Naive thymus-derived CD4-positive, alpha-beta T cell (primary cell): ENCODE results near the gene MESP2. TPM values are rescaled to one million over a fixed set of nuclear protein-coding genes. Genes with fewer than 3 reads are reported as not detected.
A peak's percentile ranks its signal among the peaks of the same experiment; 100 is the strongest.

Experiments
- ATAC-seq: fragments of 150-1000 bp; cut with Tn5 transposase; 2 replicates; pipeline ENCODE4 v1.10.0; 2021; ENCODE audit warnings: mild to moderate bottlenecking, moderate library complexity
- CTCF ChIA-PET: fragments of 350-600 bp; sonication (Branson Sonifier 250); formaldehyde crosslinking; loops from one replicate; lab custom pipeline; 2021; ENCODE audit warnings: antibody characterized with exemption; lab: Charles Lee
- POLR2A ChIA-PET: fragments of 350-600 bp; sonication (Branson Sonifier 250); formaldehyde crosslinking; loops from one replicate; lab custom pipeline; 2021; ENCODE audit warnings: antibody characterized with exemption, inconsistent platforms; lab: Charles Lee
- DNase-seq, 9 donors: peaks; one replicate each; pipeline versions ENCODE4 v3.0.0 to v3.0.0-alpha.2; 2020 to 2022; ENCODE audit warnings: mixed read lengths in 1 of 9
- H3K27ac ChIP-seq: one replicate; pipeline ENCODE4 v1.7.0; 2013; ENCODE audit warnings: mild to moderate bottlenecking, low read depth, low read length, moderate library complexity
- H3K27me3 ChIP-seq, 2 donors: one replicate each; pipeline ENCODE4 v1.7.0; 2013; ENCODE audit warnings: low read length in 2 of 2, mild to moderate bottlenecking in 2 of 2, moderate library complexity in 2 of 2; ENCODE audit not compliant: control insufficient read depth in 2 of 2, insufficient read depth in 2 of 2
- H3K36me3 ChIP-seq, 3 experiments: 1 replicate in 2 of 3; 2 replicates in 1 of 3; pipeline ENCODE4 v1.7.0; 2013; ENCODE audit warnings: low read length in 3 of 3, mild to moderate bottlenecking in 3 of 3, moderate library complexity in 1 of 3; ENCODE audit not compliant: insufficient read depth in 3 of 3, control insufficient read depth in 2 of 3
- H3K4me1 ChIP-seq, 2 donors: one replicate each; pipeline ENCODE4 v1.7.0; 2013; ENCODE audit warnings: low read length in 2 of 2, mild to moderate bottlenecking in 2 of 2, moderate library complexity in 1 of 2; ENCODE audit not compliant: control insufficient read depth in 2 of 2, insufficient read depth in 2 of 2
- H3K4me3 ChIP-seq: 2 replicates; pipeline ENCODE4 v1.7.0; 2013; ENCODE audit warnings: mild to moderate bottlenecking, low read length
- H3K9me3 ChIP-seq, 3 experiments: 1 replicate in 2 of 3; 2 replicates in 1 of 3; pipeline ENCODE4 v1.7.0; 2013; ENCODE audit warnings: low read length in 3 of 3; ENCODE audit not compliant: control insufficient read depth in 2 of 3
- H3K27ac Mint-ChIP-seq, 9 donors: one replicate each; pipeline ENCODE4 v1.8.0; 2020 to 2022; ENCODE audit warnings: mixed read lengths in 9 of 9, mild to moderate bottlenecking in 8 of 9, moderate library complexity in 5 of 9, inconsistent platforms in 2 of 9
- H3K27me3 Mint-ChIP-seq, 5 donors: one replicate each; pipeline ENCODE4 v1.8.0; 2021 to 2022; ENCODE audit warnings: mixed read lengths in 5 of 5, mild to moderate bottlenecking in 1 of 5
- H3K36me3 Mint-ChIP-seq, 5 donors: one replicate each; pipeline ENCODE4 v1.8.0; 2020 to 2022; ENCODE audit warnings: mixed read lengths in 5 of 5, mild to moderate bottlenecking in 3 of 5, inconsistent platforms in 1 of 5
- H3K4me1 Mint-ChIP-seq, 7 donors: one replicate each; pipeline ENCODE4 v1.8.0; 2020 to 2022; ENCODE audit warnings: mixed read lengths in 7 of 7, mild to moderate bottlenecking in 3 of 7, inconsistent platforms in 1 of 7
- H3K4me3 Mint-ChIP-seq, 10 donors: one replicate each; pipeline ENCODE4 v1.8.0; 2020 to 2022; ENCODE audit warnings: mild to moderate bottlenecking in 10 of 10, mixed read lengths in 10 of 10, moderate library complexity in 6 of 10, inconsistent platforms in 2 of 10
- H3K9me3 Mint-ChIP-seq, 11 donors: one replicate each; pipeline ENCODE4 v1.8.0; 2020 to 2022; ENCODE audit warnings: mixed read lengths in 11 of 11, mild to moderate bottlenecking in 4 of 11, inconsistent platforms in 1 of 11, moderate library complexity in 1 of 11
- intact Hi-C, 2 donors: fragments of 100-400 bp; cut with micrococcal nuclease; formaldehyde crosslinking; loops; one replicate each; pipeline ENCODE4 v1.15.1; 2023
- polyA plus RNA-seq, 2 donors: library from polyadenylated mRNA; unstranded; fragments of 300-500 nt; fragmentation: Illumina TruSeq; gene quantifications; one replicate each; pipeline ENCODE4 v1.2.3, GENCODE V29; 2021
- total RNA-seq, 6 experiments: library from RNA in 5 of 6; stranded (reverse) in 5 of 6; gene quantifications; 1 replicate in 5 of 6; 2 replicates in 1 of 6; pipeline ENCODE4 v1.2.3 and lab custom pipeline; 2021 to 2026

Gene MESP2
- total and polyA plus RNA-seq, 7 experiments from 2014 or later = not detected

DNA sequence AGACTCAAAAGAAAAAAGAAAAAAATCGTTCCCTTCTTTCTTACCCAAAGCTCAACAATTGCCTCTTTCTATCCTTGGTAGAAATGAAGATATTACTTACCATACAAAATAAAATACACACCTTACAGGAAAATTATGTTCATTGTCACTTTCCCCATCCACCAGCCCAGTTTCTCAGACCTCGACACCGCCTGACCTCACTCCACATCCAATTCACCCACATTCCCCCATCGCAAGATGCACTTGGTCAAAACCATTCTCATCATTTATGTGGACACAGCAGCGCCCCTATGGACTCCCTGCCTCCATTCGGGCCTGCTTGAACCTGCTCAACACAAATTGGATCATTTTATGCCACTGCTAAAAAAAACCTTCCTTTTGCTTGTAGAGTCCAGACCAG is 31.6 kb downstream of the MESP2 start:
- H3K27me3 ChIP-seq = no peaks in the 10 kb centered on the region

DNA sequence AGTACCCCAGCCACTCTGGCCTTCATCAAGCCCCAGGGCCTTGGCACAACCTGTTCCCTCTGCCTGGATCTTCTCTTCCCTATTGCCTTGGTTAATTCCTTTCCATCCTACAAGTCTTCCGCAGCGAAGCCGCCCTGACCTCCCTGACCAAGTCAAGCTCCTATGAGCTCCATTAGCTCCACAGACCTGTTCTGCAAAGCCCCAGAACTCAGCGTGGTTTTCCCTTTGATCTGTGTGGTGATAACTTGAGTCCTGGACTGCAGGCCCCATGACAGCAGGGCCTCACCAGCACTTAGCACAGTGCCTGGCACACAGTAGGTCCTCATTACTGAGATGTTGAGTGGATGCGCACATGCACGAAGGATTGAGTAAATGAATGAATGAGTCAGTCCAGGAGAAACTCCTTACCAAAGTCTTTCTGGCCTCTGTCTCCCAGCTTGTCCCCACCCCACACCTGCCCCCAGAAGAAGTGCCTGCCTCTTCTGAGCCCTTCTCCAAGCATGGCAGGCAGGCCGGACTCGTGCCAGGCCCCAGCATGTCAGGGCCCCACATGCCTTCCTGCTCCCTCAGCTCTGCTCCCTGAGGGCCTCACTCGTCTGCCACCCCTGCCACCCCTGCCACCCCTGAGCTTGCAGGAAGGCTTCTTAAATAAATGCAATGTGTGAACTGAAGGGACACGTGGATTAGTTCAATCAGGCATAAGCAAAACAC is 32.2 kb downstream of the MESP2 start:
- no peaks in the 10 kb centered on the region for H3K4me1 ChIP-seq
- POLR2A ChIA-PET = no interaction called here
- peaks cover 5 to 30% (median 13%) of the 10 kb centered on the region in 5 donors for H3K27me3 Mint-ChIP-seq
- no peaks in the 10 kb centered on the region for H3K36me3 Mint-ChIP-seq
- no peak overlapping the region for H3K4me3 ChIP-seq
- no peak for ATAC-seq
- no peak overlapping the region for H3K27ac ChIP-seq
- no peak overlapping the region for H3K27ac Mint-ChIP-seq
- CTCF ChIA-PET = no interaction called here
- DNase-seq = no peak
- H3K27me3 ChIP-seq = no peaks in the 10 kb centered on the region
- no peaks in the 10 kb centered on the region for H3K9me3 ChIP-seq
- peaks cover 0 to 3% (median 0%) of the 10 kb centered on the region in 7 donors for H3K4me1 Mint-ChIP-seq
- no peaks in the 10 kb centered on the region for H3K36me3 ChIP-seq
- no peak overlapping the region for H3K4me3 Mint-ChIP-seq
- no peaks in the 10 kb centered on the region for H3K9me3 Mint-ChIP-seq
- intact Hi-C loops = no loop called here

More for the DNA sequence above, 31.6 kb downstream of the MESP2 start:
- Mint-ChIP-seq H3K4me1 (peaks cover 0 to 3% (median 0%) of the 10 kb centered on the region in 7 donors), H3K27ac (no peak overlapping the region), H3K9me3 (no peaks in the 10 kb centered on the region), H3K36me3 (no peaks in the 10 kb centered on the region), H3K27me3 (peaks cover 1 to 24% (median 12%) of the 10 kb centered on the region in 5 donors), H3K4me3 (no peak overlapping the region)
- Histone ChIP-seq H3K4me1 (no peaks in the 10 kb centered on the region), H3K36me3 (no peaks in the 10 kb centered on the region), H3K4me3 (no peak overlapping the region), H3K9me3 (no peaks in the 10 kb centered on the region), H3K27ac (no peak overlapping the region)
- ATAC-seq (no peak), DNase-seq (no peak)
- intact Hi-C loops = no loop called here
- CTCF ChIA-PET = no interaction called here
- POLR2A ChIA-PET = no interaction called here

GRCh38 chr15:89809093-89809786 is 33.1 kb downstream of the MESP2 start:
- Mint-ChIP-seq H3K27me3 (peaks cover 12 to 34% (median 14%) of the 10 kb centered on the region in 5 donors), H3K4me1 (peaks cover 0 to 4% (median 3%) of the 10 kb centered on the region in 7 donors), H3K4me3 (no peak overlapping the region), H3K27ac (no peak overlapping the region), H3K9me3 (no peaks in the 10 kb centered on the region), H3K36me3 (no peaks in the 10 kb centered on the region)
- H3K4me1 ChIP-seq = no peaks in the 10 kb centered on the region
- H3K36me3 ChIP-seq = no peaks in the 10 kb centered on the region
- ChIA-PET POLR2A (no interaction called here), CTCF (no interaction called here)
- DNase-seq (no peak), ATAC-seq (no peak)
- no peak overlapping the region for H3K4me3 ChIP-seq
- H3K27ac ChIP-seq = no peak overlapping the region
- intact Hi-C loops = no loop called here
- no peaks in the 10 kb centered on the region for H3K9me3 ChIP-seq
- H3K27me3 ChIP-seq = no peaks in the 10 kb centered on the region

DNA sequence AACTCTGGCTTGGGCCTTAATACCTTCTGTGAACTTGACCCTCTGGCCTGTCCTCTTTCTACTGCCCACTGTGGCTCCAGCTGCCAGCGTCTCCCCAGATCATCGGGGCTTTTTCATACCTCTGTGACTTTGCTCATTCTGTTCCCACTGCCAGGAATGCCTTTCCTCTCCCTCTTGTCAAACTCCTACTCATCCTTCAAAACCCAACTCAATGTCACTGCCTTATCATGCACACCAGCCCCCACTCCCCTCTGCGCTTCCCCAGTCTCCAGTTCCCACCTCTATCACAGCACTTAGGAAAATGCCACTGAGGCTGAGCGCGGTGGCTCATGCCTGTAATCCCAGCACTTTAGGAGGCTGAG is 33.6 kb downstream of the MESP2 start:
- no peak for DNase-seq

DNA sequence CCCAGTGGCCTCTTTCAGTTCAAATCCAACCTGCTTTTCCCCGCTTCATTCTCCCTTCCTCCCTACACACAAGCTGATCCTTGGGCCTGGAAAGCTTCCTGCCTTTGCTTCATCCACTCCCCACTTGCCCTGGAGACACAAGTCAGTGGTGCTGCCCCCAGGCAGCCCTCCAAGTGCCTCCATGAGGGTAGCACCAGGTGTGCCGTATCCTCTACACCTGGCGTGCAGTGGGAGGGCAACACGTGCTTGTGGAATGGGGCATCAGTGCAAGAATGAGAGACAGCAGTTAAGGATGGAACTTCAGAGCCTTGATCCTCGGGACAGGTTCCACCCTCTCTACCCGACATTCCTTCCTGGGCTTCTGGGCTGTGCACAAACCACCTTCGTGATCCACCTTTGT is 34.7 kb downstream of the MESP2 start:
- intact Hi-C loops = no loop called here
- Histone ChIP-seq H3K27ac (no peak overlapping the region), H3K36me3 (no peaks in the 10 kb centered on the region), H3K9me3 (no peaks in the 10 kb centered on the region), H3K4me3 (no peak overlapping the region), H3K27me3 (peaks cover 0 to 3% of the 10 kb centered on the region in 2 donors), H3K4me1 (no peaks in the 10 kb centered on the region)
- H3K4me1 Mint-ChIP-seq = peaks cover 0 to 10% (median 7%) of the 10 kb centered on the region in 7 donors
- H3K36me3 Mint-ChIP-seq = peaks cover 0 to 1% (median under 1%) of the 10 kb centered on the region in 5 donors
- DNase-seq (no peak), ATAC-seq (no peak)
- peaks cover 20 to 43% (median 24%) of the 10 kb centered on the region in 5 donors for H3K27me3 Mint-ChIP-seq
- ChIA-PET CTCF (no interaction called here), POLR2A (no interaction called here)
- peaks cover 0 to 7% (median under 1%) of the 10 kb centered on the region in 11 donors for H3K9me3 Mint-ChIP-seq
- no peak overlapping the region for H3K27ac Mint-ChIP-seq
- no peak overlapping the region for H3K4me3 Mint-ChIP-seq

More for the DNA sequence above, 33.6 kb downstream of the MESP2 start:
- no peaks in the 10 kb centered on the region for H3K36me3 Mint-ChIP-seq
- CTCF ChIA-PET = no interaction called here
- no peak for ATAC-seq
- no peak overlapping the region for H3K27ac ChIP-seq
- no peaks in the 10 kb centered on the region for H3K4me1 ChIP-seq
- H3K4me1 Mint-ChIP-seq = peaks cover 0 to 4% (median 3%) of the 10 kb centered on the region in 7 donors
- H3K4me3 ChIP-seq = no peak overlapping the region
- POLR2A ChIA-PET = no interaction called here
- H3K27ac Mint-ChIP-seq = no peak overlapping the region
- H3K36me3 ChIP-seq = no peaks in the 10 kb centered on the region
- no peaks in the 10 kb centered on the region for H3K9me3 Mint-ChIP-seq
- H3K9me3 ChIP-seq = no peaks in the 10 kb centered on the region
- peaks cover 12 to 34% (median 14%) of the 10 kb centered on the region in 5 donors for H3K27me3 Mint-ChIP-seq
- no peak overlapping the region for H3K4me3 Mint-ChIP-seq
- intact Hi-C loops = no loop called here
- H3K27me3 ChIP-seq = no peaks in the 10 kb centered on the region

GRCh38 chr15:89812011-89812846 is 36.1 kb downstream of the MESP2 start:
- peak; percentile 47 for ATAC-seq
- peaks cover 0 to 4% of the 10 kb centered on the region in 2 donors for H3K27me3 ChIP-seq
- ChIA-PET POLR2A (no interaction called here), CTCF (no interaction called here)
- intact Hi-C loops = no loop called here
- H3K9me3 ChIP-seq = no peaks in the 10 kb centered on the region
- Mint-ChIP-seq H3K4me1 (peaks cover 0 to 10% (median 9%) of the 10 kb centered on the region in 7 donors), H3K4me3 (peak overlapping the region in 3 of 10 donors; percentile 15 to 62 (median 32)), H3K36me3 (peaks cover 0 to 6% (median 4%) of the 10 kb centered on the region in 5 donors), H3K9me3 (peaks cover 0 to 14% (median 6%) of the 10 kb centered on the region in 11 donors), H3K27ac (peak overlapping the region in 1 of 9 donors; percentile 80), H3K27me3 (peaks cover 30 to 56% (median 34%) of the 10 kb centered on the region in 5 donors)
- no peak overlapping the region for H3K27ac ChIP-seq
- H3K4me1 ChIP-seq = no peaks in the 10 kb centered on the region
- H3K4me3 ChIP-seq = no peak overlapping the region
- DNase-seq = no peak
- H3K36me3 ChIP-seq = no peaks in the 10 kb centered on the region
